ENCODE results near the gene APH1B.
A peak's percentile ranks its signal among the peaks of the same experiment; 100 is the strongest.
"Not testable (repeated sequence)": the region's sequence is repeated elsewhere in the genome, so short reads cannot be mapped to it uniquely, and the experiment has no call there.

APH1B gene

DNA sequence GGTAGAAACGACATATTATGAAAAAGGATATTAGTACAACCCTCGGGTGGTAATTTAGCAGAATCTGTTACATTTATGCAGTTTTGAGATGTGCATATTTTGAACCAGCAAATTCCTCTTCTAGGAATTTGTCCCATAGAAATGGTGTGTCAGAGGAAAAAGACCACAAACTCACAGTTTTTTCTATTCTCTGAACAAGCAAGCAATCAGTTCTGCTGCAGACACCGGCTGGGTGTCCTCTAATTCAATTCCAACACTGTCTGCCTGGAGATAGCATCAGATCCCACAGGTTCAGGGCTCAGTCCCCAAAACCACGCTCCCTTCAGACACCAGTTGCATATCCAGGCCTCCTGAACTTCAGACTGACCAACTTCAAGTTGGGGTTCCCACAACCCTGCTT is 36.4 kb downstream of the APH1B start:
- in situ Hi-C loops (cut with HindIII; ENCODE audit: low pct_unique_long_range_greater_than_20kb, low sequenced_read_pairs): no loop called here
- TF ChIP-seq JUND (IDR thresholded peaks at IDR 0.05; ENCODE audit: low read depth): no peak

GRCh38 chr15:63314409-63314808 is 37.0 kb downstream of the APH1B start:
- DNase-seq (ENCODE audit: low read depth in 1 of 2, low spot score in 1 of 2): no peak
- in situ Hi-C loops (cut with HindIII; ENCODE audit: low pct_unique_long_range_greater_than_20kb, low sequenced_read_pairs): no loop called here
- no peak for TF ChIP-seq JUND (IDR thresholded peaks at IDR 0.05; ENCODE audit: low read depth)

More for the DNA sequence above, 36.4 kb downstream of the APH1B start:
- no peak for DNase-seq (ENCODE audit: low read depth in 1 of 2, low spot score in 1 of 2)

- no peak for TF ChIP-seq JUND (IDR thresholded peaks at IDR 0.05; ENCODE audit: low read depth)
- in situ Hi-C loops (cut with HindIII; ENCODE audit: low pct_unique_long_range_greater_than_20kb, low sequenced_read_pairs): no loop called here
- DNase-seq (ENCODE audit: low read depth in 1 of 2, low spot score in 1 of 2): no peak
Measured at GRCh38 chr15:63318344-63318743, 40.9 kb downstream of the APH1B start.

DNA sequence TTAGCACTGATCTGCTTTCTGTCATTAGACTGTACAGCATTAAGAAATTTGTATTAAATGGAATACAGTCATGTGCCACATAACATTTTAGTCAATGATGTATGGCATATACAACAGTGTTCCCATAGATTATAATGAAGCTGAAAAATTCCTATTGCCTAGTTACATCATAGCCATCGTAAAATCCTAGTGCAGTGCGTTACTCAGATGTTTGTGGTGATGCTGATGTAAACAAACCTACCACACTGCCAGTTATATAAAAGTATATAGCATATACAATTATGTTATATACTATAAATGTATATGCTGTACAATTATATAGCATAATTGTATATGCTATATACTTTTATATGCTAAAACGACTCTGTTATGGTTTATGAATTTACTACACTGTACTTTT is 41.7 kb downstream of the APH1B start:
- TF ChIP-seq JUND (IDR thresholded peaks at IDR 0.05; ENCODE audit: low read depth): no peak

GRCh38 chr15:63320446-63320845 is 43.0 kb downstream of the APH1B start:
- DNase-seq (ENCODE audit: low read depth in 1 of 2, low spot score in 1 of 2); in situ Hi-C loops (cut with HindIII; ENCODE audit: low pct_unique_long_range_greater_than_20kb, low sequenced_read_pairs): not testable (repeated sequence)

More for the DNA sequence above, 41.7 kb downstream of the APH1B start:
- no peak for DNase-seq (ENCODE audit: low read depth in 1 of 2, low spot score in 1 of 2)
- in situ Hi-C loops (cut with HindIII; ENCODE audit: low pct_unique_long_range_greater_than_20kb, low sequenced_read_pairs): no loop called here

GRCh38 chr15:63320981-63321380 is 43.6 kb downstream of the APH1B start:
- DNase-seq (ENCODE audit: low read depth in 1 of 2, low spot score in 1 of 2); in situ Hi-C loops (cut with HindIII; ENCODE audit: low pct_unique_long_range_greater_than_20kb, low sequenced_read_pairs): not testable (repeated sequence)

- in situ Hi-C loops (cut with HindIII; ENCODE audit: low pct_unique_long_range_greater_than_20kb, low sequenced_read_pairs): no loop called here
- DNase-seq (ENCODE audit: low read depth in 1 of 2, low spot score in 1 of 2): no peak
- TF ChIP-seq JUND (IDR thresholded peaks at IDR 0.05; ENCODE audit: low read depth): no peak
Measured at GRCh38 chr15:63321462-63321861, 44.1 kb downstream of the APH1B start.

- TF ChIP-seq JUND (IDR thresholded peaks at IDR 0.05; ENCODE audit: low read depth): no peak
- in situ Hi-C loops (cut with HindIII; ENCODE audit: low pct_unique_long_range_greater_than_20kb, low sequenced_read_pairs): no loop called here
- peak in 1 of 2 experiments; percentile 47 for DNase-seq (ENCODE audit: low read depth in 1 of 2, low spot score in 1 of 2)
Measured at GRCh38 chr15:63322541-63322940, 45.1 kb downstream of the APH1B start.

GRCh38 chr15:63323798-63324563 is 46.6 kb downstream of the APH1B start:
- in situ Hi-C loops (cut with HindIII; ENCODE audit: low pct_unique_long_range_greater_than_20kb, low sequenced_read_pairs): no loop called here
- no peak for TF ChIP-seq JUND (IDR thresholded peaks at IDR 0.05; ENCODE audit: low read depth)
- DNase-seq (ENCODE audit: low read depth in 1 of 2, low spot score in 1 of 2): no peak

- in situ Hi-C loops (cut with HindIII; ENCODE audit: low pct_unique_long_range_greater_than_20kb, low sequenced_read_pairs): no loop called here
- TF ChIP-seq JUND (IDR thresholded peaks at IDR 0.05; ENCODE audit: low read depth): no peak
- no peak for DNase-seq (ENCODE audit: low read depth in 1 of 2, low spot score in 1 of 2)
Measured at GRCh38 chr15:63324770-63325169, 47.4 kb downstream of the APH1B start.

GRCh38 chr15:63327648-63328421 is 50.4 kb downstream of the APH1B start:
- in situ Hi-C loops (cut with HindIII; ENCODE audit: low pct_unique_long_range_greater_than_20kb, low sequenced_read_pairs): no loop called here
- no peak for TF ChIP-seq JUND (IDR thresholded peaks at IDR 0.05; ENCODE audit: low read depth)
- no peak for DNase-seq (ENCODE audit: low read depth in 1 of 2, low spot score in 1 of 2)

DNA sequence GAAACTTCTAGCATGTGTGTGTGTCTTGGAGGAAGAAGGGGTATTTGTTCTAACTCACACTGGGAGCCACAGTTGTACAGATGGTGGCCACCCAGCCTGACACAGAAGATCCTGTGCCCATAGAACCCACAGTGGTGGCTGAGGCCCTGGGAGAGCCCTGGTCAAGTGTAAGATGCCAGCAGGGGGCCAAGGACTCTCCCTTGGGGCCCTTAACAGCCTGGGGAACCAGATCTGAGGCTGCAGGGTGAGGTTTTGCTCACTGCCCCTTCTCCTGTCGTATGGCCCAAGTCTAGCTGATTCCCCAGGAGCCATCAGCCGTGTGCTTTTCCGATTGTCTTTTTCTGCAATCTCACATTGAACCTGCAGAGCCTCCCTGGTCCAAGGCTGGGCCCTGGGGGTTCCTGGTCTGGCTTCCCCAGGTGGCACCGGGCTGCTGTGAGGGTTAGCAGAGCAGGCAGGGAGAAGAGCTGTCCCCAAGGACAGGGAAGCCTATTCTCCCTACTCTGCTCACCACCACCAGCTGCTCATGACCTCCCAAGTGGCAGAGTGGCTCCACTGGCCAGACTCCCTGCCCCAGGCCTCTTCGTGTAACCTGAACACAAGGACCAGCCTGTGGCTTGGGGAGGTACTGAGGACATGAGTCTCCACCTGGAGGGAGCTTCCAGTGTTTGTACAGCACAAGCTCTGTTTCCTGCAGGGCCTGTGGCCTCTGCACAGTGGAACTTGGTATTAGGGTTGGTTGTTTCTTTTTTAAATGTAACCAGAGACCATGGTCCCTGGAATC is 52.4 kb downstream of the APH1B start:
- in situ Hi-C loops (cut with HindIII; ENCODE audit: low pct_unique_long_range_greater_than_20kb, low sequenced_read_pairs): no loop called here
- TF ChIP-seq JUND (IDR thresholded peaks at IDR 0.05; ENCODE audit: low read depth): no peak
- peak in 1 of 2 experiments; percentile 38 for DNase-seq (ENCODE audit: low read depth in 1 of 2, low spot score in 1 of 2)

- DNase-seq (ENCODE audit: low read depth in 1 of 2, low spot score in 1 of 2): no peak
- in situ Hi-C loops (cut with HindIII; ENCODE audit: low pct_unique_long_range_greater_than_20kb, low sequenced_read_pairs): no loop called here
- no peak for TF ChIP-seq JUND (IDR thresholded peaks at IDR 0.05; ENCODE audit: low read depth)
Measured at GRCh38 chr15:63330926-63331325, 53.5 kb downstream of the APH1B start.
